B cell (primary cell): ENCODE measurements around the gene BBX. TPM values are rescaled to one million over a fixed set of nuclear protein-coding genes. Genes with fewer than 3 reads are reported as not detected.

Experiments used
- ATAC-seq: fragments of 200-7000 bp; cut with Tn5 transposase; one replicate; pipeline ENCODE4 v1.10.0; 2021; ENCODE audit warnings: low read depth, mild to moderate bottlenecking, moderate number of reproducible peaks, moderate library complexity
- CTCF ChIA-PET: fragments of 350-600 bp; sonication (Branson Sonifier 250); formaldehyde crosslinking; loops from one replicate; lab custom pipeline; 2021; ENCODE audit warnings: antibody characterized with exemption, inconsistent platforms; lab: Charles Lee
- POLR2A ChIA-PET: fragments of 350-600 bp; sonication (Branson Sonifier 250); formaldehyde crosslinking; loops from one replicate; lab custom pipeline; 2021; ENCODE audit warnings: antibody characterized with exemption; lab: Charles Lee
- DNase-seq: peaks from one replicate; pipeline ENCODE4 v3.0.0; 2013
- H2AFZ ChIP-seq: 2 replicates; pipeline ENCODE4 v1.6.1; 2012; ENCODE audit warnings: mild to moderate bottlenecking, low read depth, low read length; ENCODE audit not compliant: insufficient read depth, poor library complexity, severe bottlenecking
- H3K27ac ChIP-seq, 2 donors: 1 replicate in 1 of 2; 2 replicates in 1 of 2; pipeline ENCODE4 v1.5.1; 2012 to 2013; ENCODE audit warnings: low read length in 2 of 2, mild to moderate bottlenecking in 2 of 2, moderate library complexity in 1 of 2
- H3K27me3 ChIP-seq, 4 experiments: fragments of 200-600 bp in 1 of 4; sonication (generic) in 1 of 4; replicated peaks in 1 of 4; 1 replicate in 2 of 4; 2 replicates in 2 of 4; pipeline versions ENCODE4 v1.6.1 to v1.7.0; 2013 to 2016; ENCODE audit warnings: low read length in 3 of 4, mild to moderate bottlenecking in 2 of 4, mixed read lengths in 1 of 4, moderate library complexity in 1 of 4; ENCODE audit not compliant: insufficient read depth in 4 of 4, control insufficient read depth in 3 of 4; ENCODE audit errors: control extremely low read depth in 1 of 4
- H3K36me3 ChIP-seq, 2 experiments: replicated peaks in 1 of 2; 1 replicate in 1 of 2; 2 replicates in 1 of 2; pipeline versions ENCODE4 v1.6.1 to v1.7.1; 2013; ENCODE audit warnings: low read length in 1 of 2; ENCODE audit not compliant: insufficient read depth in 2 of 2, control insufficient read depth in 1 of 2; ENCODE audit errors: control extremely low read depth in 1 of 2, extremely low read depth in 1 of 2
- H3K4me1 ChIP-seq, 2 donors: fragments of 200-600 bp in 1 of 2; sonication (generic) in 1 of 2; 1 replicate in 1 of 2; 2 replicates in 1 of 2; pipeline versions ENCODE4 v1.5.1 to v1.6.1; 2013 to 2017; ENCODE audit warnings: low read length in 2 of 2; ENCODE audit not compliant: control insufficient read depth in 2 of 2, insufficient read depth in 2 of 2
- H3K4me2 ChIP-seq: replicated peaks from 2 replicates; pipeline ENCODE3; 2012; ENCODE audit warnings: mild to moderate bottlenecking, low read depth, low read length; ENCODE audit not compliant: poor library complexity, severe bottlenecking
- H3K4me3 ChIP-seq, 5 experiments: fragments of 200-600 bp in 1 of 5; sonication (generic) in 1 of 5; 1 replicate in 3 of 5; 2 replicates in 2 of 5; pipeline versions ENCODE4 v1.5.1 to v1.7.0; 2011 to 2016; ENCODE audit warnings: low read length in 4 of 5, mild to moderate bottlenecking in 4 of 5, low read depth in 2 of 5, control low read depth in 1 of 5, moderate library complexity in 1 of 5; ENCODE audit not compliant: insufficient read depth in 1 of 5; ENCODE audit errors: control extremely low read depth in 1 of 5, extremely low read depth in 1 of 5
- H3K79me2 ChIP-seq: fragments of 200-600 bp; sonication (generic); one replicate; pipeline ENCODE4 v1.6.0; 2016; ENCODE audit warnings: low read length; ENCODE audit not compliant: control insufficient read depth, insufficient read depth
- H3K9ac ChIP-seq: fragments of 200-600 bp; sonication (generic); 2 replicates; pipeline ENCODE4 v1.6.1; 2017; ENCODE audit warnings: mild to moderate bottlenecking, low read length, moderate library complexity
- H3K9me3 ChIP-seq, 3 donors: one replicate each; pipeline versions ENCODE4 v1.6.1 to v1.7.1; 2013; ENCODE audit warnings: low read length in 2 of 3; ENCODE audit not compliant: control insufficient read depth in 2 of 3, insufficient read depth in 1 of 3; ENCODE audit errors: control extremely low read depth in 1 of 3
- H4K20me1 ChIP-seq: 2 replicates; pipeline ENCODE4 v1.6.0; 2012; ENCODE audit warnings: mild to moderate bottlenecking, low read length; ENCODE audit not compliant: insufficient read depth, control insufficient read depth, poor library complexity, severe bottlenecking
- H3K27ac Mint-ChIP-seq: one replicate; pipeline ENCODE4 v1.8.0; 2021; ENCODE audit warnings: mixed read lengths
- H3K27me3 Mint-ChIP-seq: one replicate; pipeline ENCODE4 v1.8.0; 2021; ENCODE audit warnings: mixed read lengths
- H3K4me1 Mint-ChIP-seq: one replicate; pipeline ENCODE4 v1.8.0; 2021; ENCODE audit warnings: mixed read lengths
- H3K4me3 Mint-ChIP-seq: one replicate; pipeline ENCODE4 v1.8.0; 2021; ENCODE audit warnings: mixed read lengths
- H3K9me3 Mint-ChIP-seq: one replicate; pipeline ENCODE4 v1.8.0; 2022; ENCODE audit warnings: mixed read lengths; ENCODE audit not compliant: insufficient read depth
- EZH2 ChIP-seq: IDR thresholded peaks from 2 replicates; pipeline ENCODE4 v1.6.1; 2012; ENCODE audit warnings: borderline replicate concordance, low read depth, mild to moderate bottlenecking, moderate library complexity, low read length; ENCODE audit not compliant: insufficient read depth, poor library complexity, severe bottlenecking
- WGBS: methylation state at CpG from one replicate; pipeline ENCODE4 v1.1.5; 2013; ENCODE audit warnings: missing lambda C conversion rate; ENCODE audit not compliant: insufficient coverage; 5-methylcytosine and 5-hydroxymethylcytosine counted together
- intact Hi-C: fragments of 100-400 bp; cut with micrococcal nuclease; formaldehyde crosslinking; loops from one replicate; pipeline ENCODE4 v1.10.0; 2022
- polyA plus RNA-seq: library from polyadenylated mRNA; depleted of rRNA; stranded (reverse); fragments of >200 nt; gene quantifications from 2 replicates; pipeline ENCODE4 v1.2.3, GENCODE V29; 2012
- total RNA-seq, 2 donors: library from RNA; stranded (reverse); fragments of 120-200 nt in 1 of 2; gene quantifications; 1 replicate in 1 of 2; 2 replicates in 1 of 2; pipeline versions ENCODE4 v1.2.3 to v1.2.4, GENCODE V29; 2013 to 2022
- TF ChIP-seq, protein P1 (sequence below): fragments of 200-600 bp; IDR thresholded peaks from one replicate; pipeline ENCODE4 v1.8.0; 2022; ENCODE audit warnings: antibody characterized with exemption, mild to moderate bottlenecking

The BBX gene
- total and polyA plus RNA-seq, 2 donors (not counting 1 experiment from before 2014, with no cell fraction given) = 27.8 to 133 TPM

GRCh38 chr3:107604057-107604822 is 81.5 kb downstream of the BBX start:
- H3K9ac ChIP-seq = no peak overlapping the region
- peaks cover 8% of the 10 kb centered on the region for H3K9me3 Mint-ChIP-seq
- ChIA-PET POLR2A (no interaction called here), CTCF (no interaction called here)
- no peak overlapping the region for H3K27ac Mint-ChIP-seq
- no peak overlapping the region for H3K4me2 ChIP-seq
- no peak overlapping the region for H3K4me3 Mint-ChIP-seq
- no peak for DNase-seq
- TF ChIP-seq EZH2 = no peak
- TF ChIP-seq, protein P1, sequence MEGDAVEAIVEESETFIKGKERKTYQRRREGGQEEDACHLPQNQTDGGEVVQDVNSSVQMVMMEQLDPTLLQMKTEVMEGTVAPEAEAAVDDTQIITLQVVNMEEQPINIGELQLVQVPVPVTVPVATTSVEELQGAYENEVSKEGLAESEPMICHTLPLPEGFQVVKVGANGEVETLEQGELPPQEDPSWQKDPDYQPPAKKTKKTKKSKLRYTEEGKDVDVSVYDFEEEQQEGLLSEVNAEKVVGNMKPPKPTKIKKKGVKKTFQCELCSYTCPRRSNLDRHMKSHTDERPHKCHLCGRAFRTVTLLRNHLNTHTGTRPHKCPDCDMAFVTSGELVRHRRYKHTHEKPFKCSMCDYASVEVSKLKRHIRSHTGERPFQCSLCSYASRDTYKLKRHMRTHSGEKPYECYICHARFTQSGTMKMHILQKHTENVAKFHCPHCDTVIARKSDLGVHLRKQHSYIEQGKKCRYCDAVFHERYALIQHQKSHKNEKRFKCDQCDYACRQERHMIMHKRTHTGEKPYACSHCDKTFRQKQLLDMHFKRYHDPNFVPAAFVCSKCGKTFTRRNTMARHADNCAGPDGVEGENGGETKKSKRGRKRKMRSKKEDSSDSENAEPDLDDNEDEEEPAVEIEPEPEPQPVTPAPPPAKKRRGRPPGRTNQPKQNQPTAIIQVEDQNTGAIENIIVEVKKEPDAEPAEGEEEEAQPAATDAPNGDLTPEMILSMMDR = no peak
- peaks cover 0 to 4% (median 4%) of the 10 kb centered on the region in 3 donors for H3K9me3 ChIP-seq
- peaks cover 0 to 3% of the 10 kb centered on the region in 2 experiments for H3K36me3 ChIP-seq
- no peak overlapping the region for H3K27ac ChIP-seq
- H3K27me3 Mint-ChIP-seq = no peaks in the 10 kb centered on the region
- peaks cover 35% of the 10 kb centered on the region for H3K4me1 Mint-ChIP-seq
- intact Hi-C loops = no loop called here
- H2AFZ ChIP-seq = no peak overlapping the region
- ATAC-seq = no peak
- H3K79me2 ChIP-seq = peaks cover 94% of the 10 kb centered on the region
- H3K4me3 ChIP-seq = no peak overlapping the region
- H4K20me1 ChIP-seq = peaks cover 26% of the 10 kb centered on the region
- H3K27me3 ChIP-seq = no peaks in the 10 kb centered on the region
- WGBS = 87% methylated on average over 3 of the region's 7 CpGs
- peaks cover 9 to 15% of the 10 kb centered on the region in 2 donors for H3K4me1 ChIP-seq

- Histone ChIP-seq H3K4me3 (no peak overlapping the region), H3K4me2 (no peak overlapping the region), H3K36me3 (peaks cover 1 to 9% of the 10 kb centered on the region in 2 experiments), H2AFZ (no peak overlapping the region), H3K27ac (no peak overlapping the region), H4K20me1 (peaks cover 44% of the 10 kb centered on the region), H3K9ac (no peak overlapping the region), H3K79me2 (peaks cover 91% of the 10 kb centered on the region), H3K9me3 (peaks cover 9 to 13% (median 10%) of the 10 kb centered on the region in 3 donors), H3K4me1 (no peaks in the 10 kb centered on the region), H3K27me3 (no peaks in the 10 kb centered on the region)
- ChIA-PET POLR2A (no interaction called here), CTCF (no interaction called here)
- TF ChIP-seq EZH2 = no peak
- TF ChIP-seq, protein P1 = no peak
- intact Hi-C loops = no loop called here
- no peak overlapping the region for H3K4me3 Mint-ChIP-seq
- H3K27ac Mint-ChIP-seq = no peak overlapping the region
- H3K9me3 Mint-ChIP-seq = peaks cover 23% of the 10 kb centered on the region
- peaks cover 27% of the 10 kb centered on the region for H3K4me1 Mint-ChIP-seq
- WGBS = 100% methylated on average over 1 of the region's 1 CpG
- DNase-seq (no peak), ATAC-seq (no peak)
- no peaks in the 10 kb centered on the region for H3K27me3 Mint-ChIP-seq
Observed at GRCh38 chr3:107611775-107612469, 89.2 kb downstream of the BBX start.
